GM23338 (cell line): ENCODE data around the gene HSD17B2. TPM values are rescaled to one million over a fixed set of nuclear protein-coding genes. Genes with fewer than 3 reads are reported as not detected.

Experiments
- ATAC-seq: fragments of 200-7000 bp; cut with Tn5 transposase; 3 replicates; pipeline ENCODE4 v1.9.1; 2020
- DNase-seq: peaks from one replicate; pipeline ENCODE4 v3.0.0-alpha.2; 2015; ENCODE audit warnings: low spot score
- H2AFZ ChIP-seq: fragments of 200-600 bp; sonication (generic); 2 replicates; pipeline ENCODE4 v1.8.0; 2016; ENCODE audit warnings: antibody characterized with exemption, mild to moderate bottlenecking, moderate library complexity
- H3F3A ChIP-seq: fragments of 200-600 bp; sonication (generic); replicated peaks from 2 replicates; pipeline ENCODE4 v1.8.0; 2017; ENCODE audit warnings: antibody characterized with exemption, mixed run types, low read depth
- H3K27ac ChIP-seq: fragments of 200-600 bp; sonication (generic); 2 replicates; pipeline ENCODE4 v1.6.1; 2016; ENCODE audit warnings: low read depth
- H3K27me3 ChIP-seq: fragments of 200-600 bp; sonication (generic); 2 replicates; pipeline ENCODE4 v1.8.0; 2016; ENCODE audit warnings: mild to moderate bottlenecking, mixed run types, moderate library complexity; ENCODE audit not compliant: insufficient read depth
- H3K36me3 ChIP-seq: fragments of 200-600 bp; sonication (generic); 2 replicates; pipeline ENCODE4 v1.8.0; 2016; ENCODE audit warnings: mild to moderate bottlenecking; ENCODE audit not compliant: insufficient read depth
- H3K4me1 ChIP-seq: fragments of 200-600 bp; sonication (generic); 2 replicates; pipeline ENCODE4 v1.8.0; 2016; ENCODE audit warnings: mild to moderate bottlenecking, moderate library complexity; ENCODE audit not compliant: insufficient read depth
- H3K4me2 ChIP-seq: fragments of 200-600 bp; sonication (generic); 2 replicates; pipeline ENCODE4 v1.7.1; 2017; ENCODE audit warnings: mixed run types
- H3K4me3 ChIP-seq: fragments of 200-600 bp; sonication (generic); 2 replicates; pipeline ENCODE4 v1.6.1; 2016; ENCODE audit warnings: mixed run types
- H3K79me2 ChIP-seq: fragments of 200-600 bp; sonication (generic); replicated peaks from 2 replicates; pipeline ENCODE4 v1.8.0; 2017; ENCODE audit warnings: mild to moderate bottlenecking; ENCODE audit not compliant: insufficient read depth
- H3K9me2 ChIP-seq: fragments of 200-600 bp; sonication (generic); 2 replicates; pipeline ENCODE4 v1.8.0; 2017; ENCODE audit not compliant: insufficient read depth
- H4K20me1 ChIP-seq: fragments of 200-600 bp; sonication (generic); replicated peaks from 2 replicates; pipeline ENCODE4 v1.8.0; 2017; ENCODE audit warnings: mild to moderate bottlenecking; ENCODE audit not compliant: insufficient read depth
- H3K27ac Mint-ChIP-seq: 2 replicates; pipeline ENCODE4 v1.8.0; 2020; ENCODE audit warnings: inconsistent platforms, mild to moderate bottlenecking, moderate library complexity, mixed read lengths
- H3K27me3 Mint-ChIP-seq: 3 replicates; pipeline ENCODE4 v1.8.0; 2022; ENCODE audit warnings: low read depth, mild to moderate bottlenecking, moderate library complexity, mixed read lengths, inconsistent platforms; ENCODE audit not compliant: insufficient read depth, poor library complexity
- H3K36me3 Mint-ChIP-seq: 3 replicates; pipeline ENCODE4 v1.8.0; 2021; ENCODE audit warnings: low read depth, mild to moderate bottlenecking, inconsistent platforms, moderate library complexity, mixed read lengths
- H3K4me1 Mint-ChIP-seq: 3 replicates; pipeline ENCODE4 v1.8.0; 2020; ENCODE audit warnings: mild to moderate bottlenecking, inconsistent platforms, mixed read lengths
- H3K4me3 Mint-ChIP-seq: 3 replicates; pipeline ENCODE4 v1.8.0; 2021; ENCODE audit warnings: moderate library complexity, mild to moderate bottlenecking, inconsistent platforms, mixed read lengths
- H3K9me3 Mint-ChIP-seq: 3 replicates; pipeline ENCODE4 v1.8.0; 2020; ENCODE audit warnings: moderate library complexity, mild to moderate bottlenecking, inconsistent platforms, mixed read lengths
- CREB1 ChIP-seq: fragments of 250-450 bp; sonication (Bioruptor Pico); IDR thresholded peaks from 2 replicates; pipeline ENCODE4 v1.5.0; 2020; ENCODE audit warnings: low read depth, mild to moderate bottlenecking, moderate library complexity
- ETS1 ChIP-seq: IDR thresholded peaks from 2 replicates; pipeline ENCODE4 v1.6.1; 2016; ENCODE audit warnings: antibody characterized with exemption
- JUNB ChIP-seq: IDR thresholded peaks from one replicate; pipeline ENCODE4 v1.6.1; 2016; ENCODE audit warnings: antibody characterized with exemption; ENCODE audit not compliant: unreplicated experiment
- POLR2AphosphoS5 ChIP-seq: IDR thresholded peaks from 2 replicates; pipeline ENCODE4 v1.6.1; 2016; ENCODE audit warnings: antibody characterized with exemption, low read depth
- STAT1 ChIP-seq: IDR thresholded peaks from one replicate; pipeline ENCODE4 v1.6.1; 2016; ENCODE audit warnings: antibody characterized with exemption; ENCODE audit not compliant: unreplicated experiment
- ZNF114 ChIP-seq: fragments of 250-450 bp; sonication (Bioruptor Pico); IDR thresholded peaks from 2 replicates; pipeline ENCODE4 v1.5.0; 2020; ENCODE audit warnings: mild to moderate bottlenecking, moderate library complexity
- polyA plus RNA-seq: library from polyadenylated mRNA; unstranded; fragments of >200 nt; fragmentation: Nextera tagmentation; extraction: Ambion mirVana; gene quantifications from 2 replicates; pipeline ENCODE4 v1.2.1, GENCODE V29; 2016
- total RNA-seq: library from RNA; depleted of rRNA; stranded (reverse); fragments of >200 nt; shearing (Covaris generic); gene quantifications from 2 replicates; pipeline ENCODE4 v1.2.3, GENCODE V29; 2014
- TF ChIP-seq, protein P1 (sequence below): IDR thresholded peaks from one replicate; pipeline ENCODE4 v1.6.1; 2018; ENCODE audit warnings: antibody characterized with exemption; ENCODE audit not compliant: unreplicated experiment
- TF ChIP-seq, protein P2 (sequence below): fragments of 250-450 bp; sonication (Bioruptor Pico); IDR thresholded peaks from 2 replicates; pipeline ENCODE4 v1.5.0; 2020; ENCODE audit warnings: mild to moderate bottlenecking, moderate library complexity

HSD17B2 gene
- total and polyA plus RNA-seq, 2 experiments from 2014 or later = 0.29 TPM; not detected in 1

DNA sequence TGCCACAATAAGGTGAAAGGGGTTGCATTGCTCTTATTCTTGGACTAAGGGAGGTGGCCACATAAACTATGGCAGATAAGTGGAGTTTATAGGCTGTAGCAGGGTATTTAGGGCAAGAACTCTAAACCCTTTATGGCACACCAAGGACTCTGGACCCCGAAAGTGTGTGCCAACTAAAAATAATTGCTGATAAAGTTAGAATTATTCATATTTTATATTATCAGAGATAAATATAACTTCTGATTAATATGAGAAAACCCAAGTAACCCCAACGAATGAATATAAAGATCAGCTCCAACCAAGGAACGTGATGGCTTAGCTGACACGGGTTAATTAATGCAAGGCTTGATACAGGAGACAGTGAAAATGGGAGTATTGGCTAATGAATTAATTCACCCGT is 15.0 kb upstream of the HSD17B2 start:
- Histone ChIP-seq H3K9me2 (0 out of 2 replicates have a peak, but pooled peaks cover 2% of the 10 kb centered on the region), H3K27me3 (no peaks in the 10 kb centered on the region)
- H3K27me3 Mint-ChIP-seq = peaks cover 2% of the 10 kb centered on the region

More for the DNA sequence above, 15.0 kb upstream of the HSD17B2 start:
- H3K36me3 Mint-ChIP-seq = no peaks in the 10 kb centered on the region; the same call in 2 of the 3 replicates
- DNase-seq = no peak
- no peaks in the 10 kb centered on the region for H3K36me3 ChIP-seq
- no peaks in the 10 kb centered on the region for H3K79me2 ChIP-seq
- no peak overlapping the region for H3K4me3 Mint-ChIP-seq
- no peak overlapping the region for H3K27ac ChIP-seq
- no peak overlapping the region for H2AFZ ChIP-seq
- no peaks in the 10 kb centered on the region for H4K20me1 ChIP-seq
- no peaks in the 10 kb centered on the region for H3F3A ChIP-seq
- H3K4me1 ChIP-seq = no peaks in the 10 kb centered on the region
- TF ChIP-seq, protein P1, sequence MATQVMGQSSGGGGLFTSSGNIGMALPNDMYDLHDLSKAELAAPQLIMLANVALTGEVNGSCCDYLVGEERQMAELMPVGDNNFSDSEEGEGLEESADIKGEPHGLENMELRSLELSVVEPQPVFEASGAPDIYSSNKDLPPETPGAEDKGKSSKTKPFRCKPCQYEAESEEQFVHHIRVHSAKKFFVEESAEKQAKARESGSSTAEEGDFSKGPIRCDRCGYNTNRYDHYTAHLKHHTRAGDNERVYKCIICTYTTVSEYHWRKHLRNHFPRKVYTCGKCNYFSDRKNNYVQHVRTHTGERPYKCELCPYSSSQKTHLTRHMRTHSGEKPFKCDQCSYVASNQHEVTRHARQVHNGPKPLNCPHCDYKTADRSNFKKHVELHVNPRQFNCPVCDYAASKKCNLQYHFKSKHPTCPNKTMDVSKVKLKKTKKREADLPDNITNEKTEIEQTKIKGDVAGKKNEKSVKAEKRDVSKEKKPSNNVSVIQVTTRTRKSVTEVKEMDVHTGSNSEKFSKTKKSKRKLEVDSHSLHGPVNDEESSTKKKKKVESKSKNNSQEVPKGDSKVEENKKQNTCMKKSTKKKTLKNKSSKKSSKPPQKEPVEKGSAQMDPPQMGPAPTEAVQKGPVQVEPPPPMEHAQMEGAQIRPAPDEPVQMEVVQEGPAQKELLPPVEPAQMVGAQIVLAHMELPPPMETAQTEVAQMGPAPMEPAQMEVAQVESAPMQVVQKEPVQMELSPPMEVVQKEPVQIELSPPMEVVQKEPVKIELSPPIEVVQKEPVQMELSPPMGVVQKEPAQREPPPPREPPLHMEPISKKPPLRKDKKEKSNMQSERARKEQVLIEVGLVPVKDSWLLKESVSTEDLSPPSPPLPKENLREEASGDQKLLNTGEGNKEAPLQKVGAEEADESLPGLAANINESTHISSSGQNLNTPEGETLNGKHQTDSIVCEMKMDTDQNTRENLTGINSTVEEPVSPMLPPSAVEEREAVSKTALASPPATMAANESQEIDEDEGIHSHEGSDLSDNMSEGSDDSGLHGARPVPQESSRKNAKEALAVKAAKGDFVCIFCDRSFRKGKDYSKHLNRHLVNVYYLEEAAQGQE = no peak
- TF ChIP-seq CREB1 (CRISPR knock-in tag) (no peak), JUNB (no peak), POLR2AphosphoS5 (no peak), ZNF114 (CRISPR knock-in tag) (no peak), STAT1 (no peak), ETS1 (no peak)
- TF ChIP-seq, protein P2, sequence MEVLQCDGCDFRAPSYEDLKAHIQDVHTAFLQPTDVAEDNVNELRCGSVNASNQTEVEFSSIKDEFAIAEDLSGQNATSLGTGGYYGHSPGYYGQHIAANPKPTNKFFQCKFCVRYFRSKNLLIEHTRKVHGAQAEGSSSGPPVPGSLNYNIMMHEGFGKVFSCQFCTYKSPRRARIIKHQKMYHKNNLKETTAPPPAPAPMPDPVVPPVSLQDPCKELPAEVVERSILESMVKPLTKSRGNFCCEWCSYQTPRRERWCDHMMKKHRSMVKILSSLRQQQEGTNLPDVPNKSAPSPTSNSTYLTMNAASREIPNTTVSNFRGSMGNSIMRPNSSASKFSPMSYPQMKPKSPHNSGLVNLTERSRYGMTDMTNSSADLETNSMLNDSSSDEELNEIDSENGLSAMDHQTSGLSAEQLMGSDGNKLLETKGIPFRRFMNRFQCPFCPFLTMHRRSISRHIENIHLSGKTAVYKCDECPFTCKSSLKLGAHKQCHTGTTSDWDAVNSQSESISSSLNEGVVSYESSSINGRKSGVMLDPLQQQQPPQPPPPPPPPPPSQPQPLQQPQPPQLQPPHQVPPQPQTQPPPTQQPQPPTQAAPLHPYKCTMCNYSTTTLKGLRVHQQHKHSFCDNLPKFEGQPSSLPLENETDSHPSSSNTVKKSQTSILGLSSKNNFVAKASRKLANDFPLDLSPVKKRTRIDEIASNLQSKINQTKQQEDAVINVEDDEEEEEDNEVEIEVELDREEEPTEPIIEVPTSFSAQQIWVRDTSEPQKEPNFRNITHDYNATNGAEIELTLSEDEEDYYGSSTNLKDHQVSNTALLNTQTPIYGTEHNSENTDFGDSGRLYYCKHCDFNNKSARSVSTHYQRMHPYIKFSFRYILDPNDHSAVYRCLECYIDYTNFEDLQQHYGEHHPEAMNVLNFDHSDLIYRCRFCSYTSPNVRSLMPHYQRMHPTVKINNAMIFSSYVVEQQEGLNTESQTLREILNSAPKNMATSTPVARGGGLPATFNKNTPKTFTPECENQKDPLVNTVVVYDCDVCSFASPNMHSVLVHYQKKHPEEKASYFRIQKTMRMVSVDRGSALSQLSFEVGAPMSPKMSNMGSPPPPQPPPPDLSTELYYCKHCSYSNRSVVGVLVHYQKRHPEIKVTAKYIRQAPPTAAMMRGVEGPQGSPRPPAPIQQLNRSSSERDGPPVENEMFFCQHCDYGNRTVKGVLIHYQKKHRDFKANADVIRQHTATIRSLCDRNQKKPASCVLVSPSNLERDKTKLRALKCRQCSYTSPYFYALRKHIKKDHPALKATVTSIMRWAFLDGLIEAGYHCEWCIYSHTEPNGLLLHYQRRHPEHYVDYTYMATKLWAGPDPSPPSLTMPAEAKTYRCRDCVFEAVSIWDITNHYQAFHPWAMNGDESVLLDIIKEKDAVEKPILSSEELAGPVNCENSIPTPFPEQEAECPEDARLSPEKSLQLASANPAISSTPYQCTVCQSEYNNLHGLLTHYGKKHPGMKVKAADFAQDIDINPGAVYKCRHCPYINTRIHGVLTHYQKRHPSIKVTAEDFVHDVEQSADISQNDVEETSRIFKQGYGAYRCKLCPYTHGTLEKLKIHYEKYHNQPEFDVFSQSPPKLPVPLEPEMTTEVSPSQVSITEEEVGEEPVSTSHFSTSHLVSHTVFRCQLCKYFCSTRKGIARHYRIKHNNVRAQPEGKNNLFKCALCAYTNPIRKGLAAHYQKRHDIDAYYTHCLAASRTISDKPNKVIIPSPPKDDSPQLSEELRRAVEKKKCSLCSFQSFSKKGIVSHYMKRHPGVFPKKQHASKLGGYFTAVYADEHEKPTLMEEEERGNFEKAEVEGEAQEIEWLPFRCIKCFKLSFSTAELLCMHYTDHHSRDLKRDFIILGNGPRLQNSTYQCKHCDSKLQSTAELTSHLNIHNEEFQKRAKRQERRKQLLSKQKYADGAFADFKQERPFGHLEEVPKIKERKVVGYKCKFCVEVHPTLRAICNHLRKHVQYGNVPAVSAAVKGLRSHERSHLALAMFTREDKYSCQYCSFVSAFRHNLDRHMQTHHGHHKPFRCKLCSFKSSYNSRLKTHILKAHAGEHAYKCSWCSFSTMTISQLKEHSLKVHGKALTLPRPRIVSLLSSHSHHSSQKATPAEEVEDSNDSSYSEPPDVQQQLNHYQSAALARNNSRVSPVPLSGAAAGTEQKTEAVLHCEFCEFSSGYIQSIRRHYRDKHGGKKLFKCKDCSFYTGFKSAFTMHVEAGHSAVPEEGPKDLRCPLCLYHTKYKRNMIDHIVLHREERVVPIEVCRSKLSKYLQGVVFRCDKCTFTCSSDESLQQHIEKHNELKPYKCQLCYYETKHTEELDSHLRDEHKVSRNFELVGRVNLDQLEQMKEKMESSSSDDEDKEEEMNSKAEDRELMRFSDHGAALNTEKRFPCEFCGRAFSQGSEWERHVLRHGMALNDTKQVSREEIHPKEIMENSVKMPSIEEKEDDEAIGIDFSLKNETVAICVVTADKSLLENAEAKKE (CRISPR knock-in tag) = no peak
- H3K4me3 ChIP-seq = no peak overlapping the region
- peaks cover 2% of the 10 kb centered on the region; the same call in 2 of the 3 replicates for H3K9me3 Mint-ChIP-seq
- H3K4me1 Mint-ChIP-seq = no peaks in the 10 kb centered on the region
- no peak overlapping the region for H3K4me2 ChIP-seq
- H3K27ac Mint-ChIP-seq = no peak overlapping the region
- ATAC-seq = no peak
